Sigmoid colon (tissue), 4 donors: Measurements from ENCODE around the gene DENND5B.

Source experiments
- CTCF ChIP-seq, 4 experiments: fragments of 450-650 bp in 3 of 4; fragments of 200-600 bp in 1 of 4; IDR thresholded peaks; one replicate each; pipeline ENCODE4 v1.5.1; 2016 to 2019; ENCODE audit warnings: antibody characterized with exemption in 4 of 4, mild to moderate bottlenecking in 3 of 4, moderate library complexity in 2 of 4
- EP300 ChIP-seq, 4 donors: sonication (generic); formaldehyde crosslinking; IDR thresholded peaks; one replicate each; pipeline ENCODE4 v1.6.1; 2017; ENCODE audit warnings: antibody characterized with exemption in 4 of 4
- POLR2A ChIP-seq, 2 donors: fragments of 450-650 bp; IDR thresholded peaks; one replicate each; pipeline ENCODE4 v1.6.1; 2016; ENCODE audit warnings: antibody characterized with exemption in 2 of 2, mild to moderate bottlenecking in 2 of 2, moderate library complexity in 2 of 2
- POLR2AphosphoS5 ChIP-seq, 4 donors: sonication (generic); formaldehyde crosslinking; IDR thresholded peaks; one replicate each; pipeline ENCODE4 v1.6.1; 2017; ENCODE audit warnings: antibody characterized with exemption in 4 of 4

GRCh38 chr12:31572900-31573600 is 17.9 kb downstream of the DENND5B start:
- TF ChIP-seq CTCF (IDR thresholded peaks at IDR 0.05) (no peak), EP300 (IDR thresholded peaks at IDR 0.05) (no peak), POLR2A (IDR thresholded peaks at IDR 0.05) (no peak), POLR2AphosphoS5 (IDR thresholded peaks at IDR 0.05) (no peak)
